Ovary (tissue), 3 donors: Measurements from ENCODE around the gene HIPK2.

Experiments used
- CTCF ChIP-seq, 3 donors: fragments of 450-650 bp in 2 of 3; fragments of 200-600 bp in 1 of 3; IDR thresholded peaks; one replicate each; pipeline versions ENCODE4 v1.5.1 to v1.8.0; 2016 to 2022; ENCODE audit warnings: antibody characterized with exemption in 3 of 3, mild to moderate bottlenecking in 1 of 3
- POLR2A ChIP-seq: fragments of 450-650 bp; IDR thresholded peaks from one replicate; pipeline ENCODE4 v1.6.1; 2017; ENCODE audit warnings: antibody characterized with exemption, mild to moderate bottlenecking, moderate library complexity
- donor health status: DM: no; HTN: no; CAD: no.

DNA sequence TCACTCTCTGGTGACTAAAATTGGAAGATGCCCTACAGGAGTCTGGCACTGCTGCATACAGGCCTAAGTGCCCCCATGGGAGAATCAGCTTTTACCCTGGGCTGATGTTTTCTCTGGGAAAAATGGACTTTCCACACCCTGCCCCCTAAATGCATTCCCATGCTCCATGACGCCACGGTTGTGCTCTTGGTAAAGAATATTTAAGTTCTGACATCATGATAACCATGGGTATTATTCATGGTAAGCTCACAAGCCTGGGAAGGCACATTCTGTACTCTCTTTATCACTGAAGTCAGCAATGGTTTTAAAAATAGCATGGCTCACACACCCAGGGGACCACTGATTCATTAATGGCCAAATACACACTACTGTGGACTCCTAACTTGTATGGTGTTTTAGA, 43.4 kb downstream of the HIPK2 start:
- TF ChIP-seq CTCF (IDR thresholded peaks at IDR 0.05) = no peak
- no peak for TF ChIP-seq POLR2A
